DMS 273 treated with DMSO at 0.1 percent for 48 hours (cell line): Measurements from ENCODE around the gene ZNF827.
A peak's percentile ranks its signal among the peaks of the same experiment; 100 is the strongest.

Experiments
- DNase-seq: peaks from one replicate; lab custom pipeline; 2025; lab: John Stamatoyannopoulos, UW

The ZNF827 gene

DNA sequence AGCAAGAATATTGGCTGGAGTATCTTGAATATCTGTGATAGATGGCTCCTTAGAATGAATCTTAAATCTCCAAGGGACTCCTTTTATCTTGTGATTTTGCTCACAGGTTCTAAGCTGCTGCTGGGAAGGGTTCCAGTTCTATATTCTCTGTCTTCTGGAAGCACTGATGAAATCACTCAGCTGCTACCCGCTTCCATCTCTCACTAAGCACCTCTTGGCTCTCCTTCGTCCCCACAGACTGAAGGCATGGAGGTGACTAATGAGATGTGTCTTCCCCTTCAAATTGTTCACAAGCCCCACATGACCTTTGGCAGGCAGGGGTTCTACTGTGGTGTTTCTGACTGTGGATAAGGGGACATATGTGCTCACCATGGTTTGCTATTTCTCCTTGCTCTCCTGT is 182.8 kb downstream of the ZNF827 start:
- no peak for DNase-seq

DNA sequence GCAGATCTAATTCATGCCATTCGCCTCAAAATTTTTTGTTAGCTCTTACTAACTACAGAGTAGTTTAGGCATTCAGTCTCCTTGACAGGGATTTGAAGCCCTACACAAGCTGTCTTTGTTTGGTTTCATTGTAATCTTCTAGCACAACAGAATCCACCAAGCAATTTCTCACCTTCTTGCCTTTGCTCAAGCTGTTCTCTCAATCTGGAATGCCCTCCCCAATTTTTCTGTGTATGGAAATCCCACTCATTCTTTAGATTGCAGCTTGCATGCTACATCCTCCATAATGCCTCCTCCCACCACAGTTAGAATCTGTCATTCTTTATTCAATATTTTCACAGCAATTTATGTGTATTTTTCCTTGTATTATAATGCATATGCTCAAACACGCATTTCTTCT is 195.0 kb downstream of the ZNF827 start:
- no peak for DNase-seq

DNA sequence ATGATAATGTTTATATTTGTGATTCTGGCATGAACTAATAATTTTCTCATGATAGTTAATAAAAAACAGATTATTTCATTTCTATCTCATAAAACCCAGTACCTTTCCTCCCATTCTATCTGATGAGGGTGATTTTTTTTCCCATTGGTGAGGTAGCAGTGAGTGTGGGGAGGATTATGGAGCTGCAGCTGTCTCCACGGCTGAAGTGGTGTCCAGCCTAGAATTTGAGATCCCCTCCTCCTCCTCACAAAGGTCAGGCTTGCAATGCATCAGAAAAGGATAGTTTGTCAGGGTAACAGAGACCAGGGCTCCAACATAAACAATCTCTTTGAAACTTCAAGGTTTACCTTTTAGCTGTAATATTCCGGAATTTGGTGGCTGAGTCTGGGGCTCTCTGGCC is 197.8 kb downstream of the ZNF827 start:
- no peak for DNase-seq

DNA sequence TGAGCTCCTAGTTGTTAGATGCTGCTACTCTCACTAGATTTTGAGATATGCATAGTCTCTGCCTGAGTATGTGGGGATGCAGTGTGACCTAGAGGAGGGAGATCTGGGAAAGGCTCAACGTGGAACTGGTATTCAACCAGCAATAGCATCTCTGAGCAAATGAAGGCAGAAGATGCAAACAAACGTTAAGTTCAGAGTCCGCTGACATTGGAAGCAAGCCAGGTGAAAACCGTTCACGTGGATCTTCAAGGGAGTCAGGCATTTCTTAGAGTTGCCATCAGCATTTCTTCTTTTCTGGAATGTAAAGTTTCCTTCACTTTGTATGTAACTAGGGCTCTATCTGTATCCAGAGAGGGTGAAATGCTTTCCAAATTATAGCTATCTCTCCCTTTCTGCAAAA is 198.8 kb downstream of the ZNF827 start:
- no peak for DNase-seq

DNA sequence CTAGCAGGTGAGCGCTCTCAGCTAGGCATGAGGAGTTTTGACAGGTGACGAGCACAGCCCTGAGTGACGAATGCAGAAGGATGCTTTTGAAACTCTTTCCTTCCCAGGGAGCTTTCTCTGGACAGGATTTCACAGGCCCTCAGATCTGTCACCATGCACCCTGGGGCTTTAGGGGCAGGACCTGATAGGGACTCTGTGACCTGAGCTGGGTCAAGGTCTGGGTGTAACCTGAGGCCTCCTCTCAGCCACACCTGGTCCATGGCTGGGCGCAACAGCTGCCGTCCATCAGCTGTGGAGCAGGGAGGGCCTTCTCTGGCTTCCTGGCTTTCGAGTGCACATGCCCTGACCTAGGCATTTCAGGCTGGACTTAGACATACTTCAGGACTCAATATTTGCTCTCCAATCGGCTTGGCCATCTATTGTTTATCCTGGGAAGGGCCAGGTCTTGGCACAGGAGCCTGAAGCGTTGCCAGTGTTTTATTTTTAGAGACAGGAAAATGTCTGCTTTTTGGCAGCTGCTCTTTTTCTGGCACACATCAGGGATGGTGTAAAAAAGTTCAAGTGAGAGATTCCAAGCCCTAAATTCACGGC is 202.3 kb downstream of the ZNF827 start:
- DNase-seq, result no peak

DNA sequence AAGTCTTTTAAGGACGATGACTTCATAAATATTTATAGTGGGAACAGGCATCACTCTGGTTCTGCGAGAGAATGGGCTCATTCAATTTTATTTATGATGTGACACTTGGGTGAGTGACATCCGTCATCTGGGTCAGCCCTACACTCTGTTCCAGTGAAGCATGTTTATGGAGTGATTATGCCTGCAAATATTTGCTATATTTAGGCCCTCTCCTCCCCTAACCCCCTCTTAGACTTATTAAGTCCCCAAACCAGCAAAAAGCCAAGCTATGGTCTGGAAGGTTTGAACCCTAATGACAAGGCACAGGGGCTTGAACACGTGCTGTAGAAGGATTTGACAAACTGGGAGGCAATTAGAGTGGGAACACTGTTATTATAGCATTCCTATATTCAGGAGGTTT is 202.8 kb downstream of the ZNF827 start:
- DNase-seq, result no peak

DNA sequence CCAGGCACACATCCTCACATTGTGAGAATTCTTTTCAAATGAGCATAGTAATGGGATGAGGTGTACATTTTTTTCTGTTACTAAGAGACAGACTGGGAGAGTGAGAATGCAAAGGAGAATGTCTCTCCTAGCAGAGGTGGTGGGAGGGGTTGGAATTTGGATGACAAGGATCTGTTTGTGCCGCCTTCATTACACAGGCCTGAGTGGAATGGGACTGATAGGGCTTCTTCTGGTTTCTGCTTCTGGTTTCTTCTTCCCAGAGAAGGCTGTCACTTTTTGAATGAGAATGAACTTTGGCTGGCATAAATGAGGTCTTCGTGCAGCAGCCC is 203.3 kb downstream of the ZNF827 start:
- no peak for DNase-seq

DNA sequence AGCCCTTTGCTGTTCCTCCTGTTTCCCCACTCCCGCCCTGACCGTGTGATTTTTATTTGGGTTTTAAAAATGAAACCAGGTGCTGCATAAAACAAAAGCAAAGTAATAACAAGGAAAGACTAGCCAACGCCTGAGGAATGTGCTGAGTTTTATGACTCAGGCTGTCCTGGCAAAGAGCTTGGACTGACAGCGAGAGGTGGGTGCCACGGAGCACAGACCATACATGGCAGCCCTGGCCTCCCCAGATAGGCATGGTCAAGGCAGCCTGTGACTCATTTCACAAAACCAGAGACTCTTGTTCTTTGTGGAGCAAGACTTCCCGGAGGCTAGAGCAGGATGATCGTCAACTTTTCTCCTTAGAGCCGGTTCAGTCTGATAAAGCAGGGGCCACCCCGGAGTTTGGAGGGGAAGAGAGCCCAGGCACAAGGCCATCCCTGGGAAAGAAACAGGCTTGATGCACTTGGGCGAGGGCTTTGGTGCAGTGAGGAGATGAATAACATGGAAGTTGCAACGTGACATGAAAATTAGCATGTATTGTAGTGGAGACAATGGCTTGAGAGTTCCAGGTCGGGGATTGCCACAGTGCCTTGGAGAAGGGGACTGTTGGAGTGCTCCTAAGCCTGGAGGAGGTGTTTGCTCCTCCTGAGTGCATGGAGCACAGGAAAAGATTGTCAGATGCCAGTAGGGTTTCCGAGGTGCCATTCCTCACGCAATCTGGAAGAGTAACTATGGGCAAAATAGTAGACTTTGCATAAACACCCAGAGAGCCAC is 203.9 kb downstream of the ZNF827 start:
- no peak for DNase-seq

DNA sequence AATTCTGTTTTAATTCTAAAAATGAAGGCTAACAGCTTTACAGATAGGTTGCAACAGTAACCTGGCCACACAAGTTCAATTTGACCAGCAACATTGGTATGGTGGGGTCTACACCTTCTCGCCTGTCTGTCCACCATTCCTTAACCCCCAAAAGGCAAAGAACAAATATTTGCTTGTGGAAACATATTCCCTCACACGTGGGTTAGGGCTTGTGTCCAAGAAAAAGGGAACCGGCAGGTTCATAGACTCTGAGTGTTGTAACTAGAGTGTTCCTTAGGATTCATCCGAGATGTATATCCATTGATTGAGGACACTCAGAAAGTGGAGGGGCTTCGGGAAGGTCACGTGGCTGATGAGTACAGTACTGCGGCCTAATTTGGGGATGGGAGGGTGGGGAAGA is 204.6 kb downstream of the ZNF827 start:
- no peak for DNase-seq

DNA sequence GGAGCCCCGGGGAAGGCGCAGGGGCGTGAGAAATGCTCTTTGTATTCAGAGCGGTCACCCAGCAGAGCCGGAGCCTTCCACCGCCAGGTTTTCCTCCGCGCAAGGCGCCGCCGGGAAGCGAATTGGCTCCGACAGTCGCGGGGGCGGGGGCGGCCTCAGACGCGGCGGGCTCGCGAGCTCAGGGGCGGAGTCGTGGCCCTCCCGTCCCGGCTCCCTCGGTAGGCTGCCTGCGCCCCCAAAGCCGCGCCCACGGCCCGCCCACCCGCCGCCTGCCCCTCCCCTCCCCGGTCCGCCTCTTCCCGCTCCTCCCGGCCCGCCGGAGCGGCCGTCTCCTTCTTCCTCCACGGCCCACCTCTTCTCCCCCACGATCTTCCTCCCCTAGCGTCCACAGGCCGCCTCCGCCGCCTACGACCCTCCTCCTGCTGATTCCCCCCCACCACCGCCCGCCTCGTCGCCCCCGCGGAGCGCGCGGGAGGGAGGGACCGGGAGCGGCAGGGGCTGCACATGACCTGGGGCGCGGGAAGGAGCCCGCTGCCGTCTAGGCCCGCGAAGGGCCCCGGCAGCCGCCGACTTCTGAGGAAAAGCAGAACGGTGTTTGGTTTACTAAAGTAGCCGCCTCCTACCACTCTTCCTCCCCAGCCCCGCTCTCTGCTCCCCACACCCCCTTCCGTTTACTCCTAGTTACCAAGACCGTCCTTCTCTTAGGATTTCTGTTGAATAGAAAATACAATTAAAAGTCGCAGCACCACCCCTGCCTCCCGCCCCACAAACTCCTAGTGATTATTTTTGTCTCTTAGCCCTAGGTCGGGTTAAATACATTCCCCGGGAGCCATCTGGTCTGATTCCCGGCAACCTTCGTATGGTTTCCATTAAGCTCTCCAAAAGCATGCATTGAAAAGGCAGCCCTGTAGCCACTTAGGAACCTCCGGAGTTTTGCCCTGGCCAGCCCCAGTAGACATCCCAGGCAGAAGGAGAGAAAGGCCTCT is 205.4 kb downstream of the ZNF827 start:
- peak; percentile 79 for DNase-seq

DNA sequence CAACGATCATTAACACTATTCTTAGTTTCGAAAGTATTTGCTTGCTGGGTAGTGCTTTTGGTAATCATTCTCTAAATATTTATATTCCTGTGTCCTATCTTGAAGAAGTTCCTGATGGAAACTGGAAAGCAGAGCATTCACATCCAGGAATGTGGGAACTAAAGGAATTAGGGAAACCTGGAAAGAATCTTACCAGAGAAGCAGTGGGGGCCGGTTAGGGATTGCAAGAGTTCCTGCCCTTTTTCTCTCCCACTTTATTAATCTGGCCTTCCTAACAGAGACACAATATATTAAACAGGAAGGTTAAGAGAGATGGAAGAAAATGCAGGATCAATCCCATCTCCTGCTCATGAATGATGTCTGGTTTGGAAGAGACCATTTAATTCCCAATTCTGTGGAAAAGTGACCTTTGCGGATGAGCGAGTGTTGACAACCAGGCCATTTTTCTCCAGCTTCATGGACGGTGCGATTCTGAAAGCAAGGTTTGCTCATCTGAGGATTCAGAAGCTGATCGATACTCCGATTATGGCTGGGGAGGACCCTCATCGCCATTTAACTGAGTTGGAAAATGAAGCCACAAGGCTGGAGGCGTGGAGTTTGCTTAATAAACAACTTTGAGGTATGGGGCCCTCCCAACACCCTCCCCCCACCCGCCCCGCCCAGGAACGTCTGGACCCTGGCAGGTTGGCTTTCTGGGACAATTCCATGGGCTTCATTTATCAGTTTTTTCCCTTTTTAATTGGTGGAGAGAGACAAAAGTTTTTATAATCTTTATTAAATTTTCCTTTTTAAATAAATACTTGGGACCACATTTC is 206.4 kb downstream of the ZNF827 start:
- DNase-seq, result no peak

DNA sequence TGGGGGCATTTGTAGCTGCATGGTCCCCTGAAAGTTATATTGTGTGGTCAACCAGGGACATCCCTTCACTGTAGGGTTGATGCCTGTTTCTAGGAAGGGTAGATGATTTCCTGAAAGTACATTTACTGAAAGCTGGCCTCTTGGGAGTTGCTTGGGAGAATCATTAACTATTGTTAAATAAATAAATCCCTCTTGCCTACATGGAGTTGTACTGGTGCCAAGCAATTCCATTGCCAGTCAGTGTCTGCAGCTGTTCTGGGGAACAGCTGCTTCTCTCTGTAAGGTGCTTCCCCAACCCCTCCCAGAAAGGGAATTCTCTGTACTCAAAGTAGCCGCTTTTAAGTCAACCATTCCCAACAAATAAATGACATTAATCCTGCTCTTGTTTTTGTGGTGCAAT is 207.6 kb downstream of the ZNF827 start:
- peak; percentile 38 for DNase-seq

DNA sequence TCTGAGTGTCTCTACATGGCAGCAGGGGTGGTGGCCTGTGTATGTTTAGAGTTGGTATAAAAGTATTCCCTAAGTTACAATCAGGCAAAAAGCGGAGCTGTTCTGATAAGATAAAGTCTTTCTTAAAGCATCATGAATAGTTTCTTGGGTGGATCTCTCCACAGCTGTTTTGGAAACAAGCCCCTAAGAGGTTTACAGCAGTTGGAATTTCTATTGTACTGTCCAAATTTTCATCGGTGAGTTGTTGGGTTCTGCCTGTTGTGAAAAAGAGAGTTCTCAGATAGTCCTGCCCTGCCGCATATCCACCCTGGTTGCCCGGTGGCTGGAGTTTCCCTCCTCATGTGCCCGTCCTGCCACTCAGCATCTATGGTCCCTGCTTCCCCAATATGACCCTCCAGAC is 208.6 kb downstream of the ZNF827 start:
- no peak for DNase-seq

DNA sequence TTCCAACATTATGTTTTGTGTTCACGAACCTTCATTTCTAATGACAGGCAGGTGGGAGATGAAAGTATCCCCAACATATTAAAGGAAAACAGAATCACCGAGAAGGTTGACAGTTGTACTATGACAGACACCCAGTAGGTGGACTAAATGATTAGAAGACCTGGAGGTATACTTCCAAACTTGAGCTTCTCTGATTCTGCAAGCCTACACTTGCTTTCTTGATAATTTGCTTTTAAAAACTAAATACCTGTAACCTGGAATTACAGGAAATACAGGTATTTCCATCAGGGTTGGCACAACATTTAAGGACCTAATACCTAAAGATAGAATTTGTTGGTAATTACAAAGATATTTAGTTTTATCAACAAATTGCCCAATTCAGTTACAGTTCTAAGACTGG is 215.3 kb downstream of the ZNF827 start:
- DNase-seq, result no peak

DNA sequence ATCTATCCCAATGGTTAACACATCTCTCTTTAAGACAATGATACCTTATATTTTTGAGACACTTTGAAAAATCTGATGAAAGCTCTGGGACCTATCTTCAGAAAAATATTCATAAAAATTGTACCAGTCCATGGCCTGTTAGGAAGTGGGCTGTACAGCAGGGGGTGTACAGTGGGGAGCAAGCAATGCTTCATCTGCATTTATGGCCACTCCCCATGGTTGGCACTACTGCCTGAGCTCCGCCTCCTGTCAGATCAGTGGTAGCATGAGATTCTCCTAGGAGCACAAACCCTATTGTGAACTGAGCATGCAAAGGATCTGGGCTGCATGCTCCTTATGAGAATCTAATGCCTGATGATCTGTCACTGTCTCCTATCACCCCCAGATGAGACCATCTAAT is 216.1 kb downstream of the ZNF827 start:
- DNase-seq, result no peak

DNA sequence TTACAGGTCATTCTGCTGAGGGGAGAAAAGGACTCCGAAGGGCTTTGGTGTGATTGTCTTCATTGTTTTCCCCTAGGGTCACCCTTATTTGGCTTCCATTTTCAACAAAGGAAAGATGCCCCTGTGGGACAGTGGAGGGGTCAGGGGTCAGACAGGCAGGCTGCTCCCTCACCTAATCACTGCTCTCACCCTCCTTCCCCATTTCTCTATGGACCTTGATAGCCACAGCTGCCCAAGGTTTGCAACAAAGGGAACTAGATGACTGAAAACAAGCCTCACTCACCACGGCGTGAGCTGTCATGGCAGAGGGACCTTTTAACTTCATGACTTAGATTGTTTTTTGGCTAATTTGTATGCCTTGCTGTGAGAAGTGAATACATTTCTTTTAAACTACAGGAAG is 218.0 kb downstream of the ZNF827 start:
- no peak for DNase-seq

DNA sequence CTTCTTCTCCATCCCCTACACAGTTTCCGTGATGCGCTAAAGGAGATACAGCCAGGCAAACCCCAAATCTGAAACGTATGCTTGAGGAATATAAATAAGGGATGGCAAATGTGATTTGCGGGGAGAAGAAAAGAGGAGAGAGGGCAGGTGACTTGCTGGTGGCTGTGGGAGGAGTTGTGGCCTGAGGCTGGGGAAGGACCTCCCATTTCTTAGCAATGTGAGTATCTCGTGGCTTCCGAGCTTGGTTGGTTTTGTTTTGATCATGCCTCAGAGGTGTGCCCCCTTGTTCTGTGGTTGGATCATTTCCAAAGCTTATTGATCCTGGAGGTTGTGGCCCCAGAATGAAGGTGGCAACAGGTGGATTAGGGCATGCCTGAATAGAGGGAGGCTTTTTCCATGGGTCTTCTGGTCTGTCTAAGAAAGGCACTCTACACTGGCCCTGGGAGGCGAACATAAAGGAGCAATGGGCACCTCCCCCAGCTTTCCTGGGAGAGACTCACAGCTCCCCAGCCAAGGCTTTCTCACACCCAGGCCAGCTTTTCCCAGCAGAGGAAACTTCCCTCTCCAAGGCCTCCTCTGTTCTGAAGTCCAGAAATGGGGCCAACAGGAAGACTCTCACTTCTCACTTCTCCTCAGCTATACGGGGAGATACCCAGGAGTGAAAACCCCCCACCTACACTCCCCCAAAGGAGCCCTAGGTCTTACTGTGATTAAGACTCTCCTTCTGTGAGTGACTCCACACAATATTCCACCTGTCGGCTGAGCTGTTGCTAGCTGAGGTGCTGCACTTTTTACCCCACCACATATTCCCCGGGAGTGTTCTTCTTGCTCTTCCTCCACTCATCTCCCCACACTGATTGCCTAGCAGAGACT is 218.6 kb downstream of the ZNF827 start:
- no peak for DNase-seq

DNA sequence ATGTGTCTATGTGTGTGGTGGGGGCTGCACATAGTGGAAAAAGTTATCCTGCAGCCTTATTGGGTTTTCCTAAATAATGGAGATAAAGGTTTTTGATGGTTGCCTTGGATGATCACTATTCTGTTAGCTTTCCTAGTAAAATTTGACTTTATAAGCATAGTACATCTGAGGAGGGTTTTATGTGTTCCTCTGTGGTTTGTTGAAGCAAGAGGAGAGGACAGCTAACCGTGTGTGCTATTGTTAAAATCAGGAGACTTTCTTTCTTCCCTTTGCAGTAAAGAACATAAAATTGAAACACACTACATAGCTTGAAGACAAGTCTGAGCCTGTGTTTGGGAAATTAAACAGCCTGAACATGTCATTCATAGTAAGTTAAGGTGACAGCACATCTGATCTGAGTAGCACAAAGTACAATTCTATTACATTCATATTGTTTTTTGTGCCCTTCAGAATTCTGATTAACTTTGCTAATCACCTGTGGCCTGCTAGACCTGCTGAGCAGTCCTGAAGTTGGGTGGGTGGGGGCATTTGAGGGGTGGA is 221.9 kb downstream of the ZNF827 start:
- DNase-seq, result no peak

DNA sequence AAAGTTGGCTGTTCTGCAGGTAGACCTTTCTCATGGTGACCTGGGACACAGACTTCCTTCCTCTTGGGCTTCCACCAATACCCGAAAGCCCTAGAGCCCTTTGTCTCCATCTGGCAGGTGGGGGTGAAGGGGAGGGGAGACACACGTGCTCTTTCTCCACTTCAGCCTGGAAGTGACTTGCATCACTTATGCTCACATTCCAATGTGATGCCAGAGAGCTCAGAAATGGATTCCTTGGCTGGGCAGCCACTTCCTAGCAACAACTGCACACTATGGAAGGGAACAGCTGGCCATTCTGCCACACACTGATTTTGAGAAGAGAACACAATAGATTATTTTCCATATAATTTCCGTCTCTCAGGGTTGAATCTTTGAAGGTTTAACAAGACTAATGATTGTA is 222.4 kb downstream of the ZNF827 start:
- DNase-seq, result peak; percentile 19

DNA sequence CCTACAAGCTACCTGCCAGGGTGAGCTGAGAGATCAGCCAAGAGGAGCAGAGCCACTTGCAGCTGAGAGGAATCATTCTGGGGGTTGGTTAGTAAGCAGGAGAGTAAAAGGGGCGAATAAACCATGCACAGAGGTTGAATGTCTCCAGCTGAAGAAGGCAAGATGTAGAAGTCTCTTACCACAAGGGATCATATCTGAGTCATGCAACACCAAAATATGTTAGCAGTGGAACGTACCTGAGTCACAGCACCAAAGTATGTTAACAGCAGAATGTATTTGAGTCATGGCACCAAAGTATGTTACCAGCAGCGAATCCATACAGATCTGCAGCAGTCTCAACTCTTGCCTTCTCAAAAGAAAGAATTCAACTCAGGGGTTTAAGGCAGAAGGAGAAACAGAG is 228.8 kb downstream of the ZNF827 start:
- DNase-seq, result no peak

DNA sequence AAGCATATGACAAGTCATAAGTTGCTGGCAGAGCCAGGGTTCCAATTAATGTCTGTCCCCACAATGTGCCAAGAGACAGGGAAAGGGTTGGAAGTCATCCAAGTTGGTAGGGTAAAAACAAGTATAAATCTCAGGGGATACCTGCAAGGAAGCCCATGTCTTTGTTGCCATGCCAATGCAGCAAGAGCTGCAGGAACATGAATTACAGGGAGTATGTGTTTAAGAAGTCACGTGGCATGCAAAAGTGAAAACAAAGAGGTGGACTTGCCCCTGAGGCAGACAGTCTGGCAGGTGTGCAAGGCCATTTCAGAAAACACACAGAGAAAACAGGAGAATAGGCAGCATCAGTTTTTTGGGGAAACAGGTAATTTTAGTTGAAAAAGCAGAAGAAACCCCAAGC is 229.3 kb downstream of the ZNF827 start:
- DNase-seq, result no peak
